PC-3 (cell line): ENCODE measurements around the gene GARIN3.

Experiments
- EZH2 ChIP-seq: fragments of 300-600 bp; sonication (generic); IDR thresholded peaks from one replicate; pipeline ENCODE4 v1.6.1; 2017; ENCODE audit warnings: antibody characterized with exemption, mild to moderate bottlenecking, low read length; ENCODE audit not compliant: unreplicated experiment
- EZH2phosphoT487 ChIP-seq: fragments of 300-600 bp; sonication (generic); IDR thresholded peaks from 2 replicates; pipeline ENCODE4 v1.6.1; 2018; ENCODE audit warnings: mild to moderate bottlenecking, antibody characterized with exemption, low read length, borderline replicate concordance
- TF ChIP-seq, protein P1 (sequence below): fragments of 300-600 bp; sonication (generic); conservative IDR thresholded peaks from 2 replicates; pipeline ENCODE4 v1.5.1; 2017; ENCODE audit warnings: antibody characterized with exemption, low read depth, mild to moderate bottlenecking, low read length

DNA sequence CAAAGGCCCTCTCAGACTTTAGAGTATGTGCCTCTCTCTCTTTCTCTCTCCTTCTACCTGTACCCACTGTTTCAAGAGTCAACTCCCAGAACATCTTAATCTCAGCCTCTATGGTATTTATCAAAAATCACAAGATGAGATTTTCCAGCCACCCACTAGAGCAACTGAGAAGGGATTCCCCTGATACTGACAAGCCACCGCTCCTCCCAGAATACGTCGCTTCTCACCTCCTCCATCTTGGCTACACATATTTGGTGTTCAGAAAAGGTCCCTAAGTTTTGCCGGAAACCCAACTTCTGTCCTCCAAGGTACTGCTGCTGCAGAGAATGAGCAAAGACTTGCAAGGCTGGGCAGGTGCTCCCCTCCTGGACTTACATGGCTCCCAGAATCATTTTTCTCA is 6.1 kb downstream of the GARIN3 start:
- TF ChIP-seq, protein P1, sequence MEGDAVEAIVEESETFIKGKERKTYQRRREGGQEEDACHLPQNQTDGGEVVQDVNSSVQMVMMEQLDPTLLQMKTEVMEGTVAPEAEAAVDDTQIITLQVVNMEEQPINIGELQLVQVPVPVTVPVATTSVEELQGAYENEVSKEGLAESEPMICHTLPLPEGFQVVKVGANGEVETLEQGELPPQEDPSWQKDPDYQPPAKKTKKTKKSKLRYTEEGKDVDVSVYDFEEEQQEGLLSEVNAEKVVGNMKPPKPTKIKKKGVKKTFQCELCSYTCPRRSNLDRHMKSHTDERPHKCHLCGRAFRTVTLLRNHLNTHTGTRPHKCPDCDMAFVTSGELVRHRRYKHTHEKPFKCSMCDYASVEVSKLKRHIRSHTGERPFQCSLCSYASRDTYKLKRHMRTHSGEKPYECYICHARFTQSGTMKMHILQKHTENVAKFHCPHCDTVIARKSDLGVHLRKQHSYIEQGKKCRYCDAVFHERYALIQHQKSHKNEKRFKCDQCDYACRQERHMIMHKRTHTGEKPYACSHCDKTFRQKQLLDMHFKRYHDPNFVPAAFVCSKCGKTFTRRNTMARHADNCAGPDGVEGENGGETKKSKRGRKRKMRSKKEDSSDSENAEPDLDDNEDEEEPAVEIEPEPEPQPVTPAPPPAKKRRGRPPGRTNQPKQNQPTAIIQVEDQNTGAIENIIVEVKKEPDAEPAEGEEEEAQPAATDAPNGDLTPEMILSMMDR = no peak
- TF ChIP-seq EZH2 (no peak), EZH2phosphoT487 (no peak)
